ENCODE results near the gene ACAD10. TPM values are rescaled to one million over a fixed set of nuclear protein-coding genes. Genes with fewer than 3 reads are reported as not detected.

The ACAD10 gene
- total RNA-seq, 2 experiments from 2014 or later, result 15.0 to 35.3 TPM

DNA sequence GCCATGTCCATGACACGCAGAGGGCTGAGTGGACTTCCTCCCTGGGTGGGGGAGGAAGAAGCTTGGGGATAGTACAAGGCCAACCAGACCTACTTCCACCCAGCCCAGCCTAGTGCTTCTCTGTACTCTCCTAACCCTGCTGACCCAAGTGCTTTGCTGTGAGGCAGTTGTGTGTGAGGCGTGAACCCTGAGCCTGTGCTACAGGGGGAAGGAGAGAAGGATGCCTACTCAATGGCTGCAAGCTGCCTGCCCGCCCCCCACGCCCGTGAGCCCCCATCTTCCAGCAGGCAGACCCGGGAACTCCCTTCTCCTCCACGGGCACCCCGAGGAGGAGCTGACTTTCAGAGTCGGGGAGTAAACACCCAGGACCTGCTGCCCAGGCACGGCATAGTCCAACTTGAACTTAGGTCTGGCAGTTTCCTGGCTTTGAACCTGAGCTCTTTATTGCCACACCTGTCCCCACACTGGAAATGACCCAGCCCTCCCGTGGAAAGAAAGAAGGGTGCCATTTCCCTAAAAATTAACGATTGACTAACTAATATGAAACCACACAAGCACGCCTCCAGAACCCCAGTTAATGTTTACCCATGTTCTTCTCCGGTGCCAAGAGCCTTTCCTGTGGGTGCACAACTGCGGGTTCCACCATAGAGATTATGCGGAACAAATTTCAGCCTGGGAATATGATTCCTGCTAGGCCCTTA is 91.6 kb downstream of the ACAD10 start:
- Histone ChIP-seq H3K79me2 (ENCODE audit: insufficient read depth, low read depth, low read length) (no peaks in the 10 kb centered on the region), H3K27ac (ENCODE audit: low read depth, low read length, poor library complexity, severe bottlenecking) (no peak overlapping the region), H2AFZ (ENCODE audit: low read length) (no peak overlapping the region), H3K36me3 (ENCODE audit: insufficient read depth, low read length) (no peaks in the 10 kb centered on the region), H3K9me3 (ENCODE audit: low read length) (no peaks in the 10 kb centered on the region), H3K9me2 (ENCODE audit: insufficient read depth, low read length) (no peaks in the 10 kb centered on the region), H3K4me2 (ENCODE audit: low read length) (no peak overlapping the region), H3K4me1 (ENCODE audit: insufficient read depth, low read length, poor library complexity, severe bottlenecking) (peaks cover 32% of the 10 kb centered on the region), H4K20me1 (ENCODE audit: insufficient read depth, low read length) (no peaks in the 10 kb centered on the region), H3K4me3 (ENCODE audit: low read depth, low read length, poor library complexity, severe bottlenecking) (no peak overlapping the region)
- POLR2A ChIA-PET, result interaction anchor here (0.6 to 5.1 kb wide), 4 partner anchors 8 to 363 kb away, joined by 3 to 26 read pairs (median 4); no protein-coding TSS in a partner anchor
- TF ChIP-seq, protein P1, sequence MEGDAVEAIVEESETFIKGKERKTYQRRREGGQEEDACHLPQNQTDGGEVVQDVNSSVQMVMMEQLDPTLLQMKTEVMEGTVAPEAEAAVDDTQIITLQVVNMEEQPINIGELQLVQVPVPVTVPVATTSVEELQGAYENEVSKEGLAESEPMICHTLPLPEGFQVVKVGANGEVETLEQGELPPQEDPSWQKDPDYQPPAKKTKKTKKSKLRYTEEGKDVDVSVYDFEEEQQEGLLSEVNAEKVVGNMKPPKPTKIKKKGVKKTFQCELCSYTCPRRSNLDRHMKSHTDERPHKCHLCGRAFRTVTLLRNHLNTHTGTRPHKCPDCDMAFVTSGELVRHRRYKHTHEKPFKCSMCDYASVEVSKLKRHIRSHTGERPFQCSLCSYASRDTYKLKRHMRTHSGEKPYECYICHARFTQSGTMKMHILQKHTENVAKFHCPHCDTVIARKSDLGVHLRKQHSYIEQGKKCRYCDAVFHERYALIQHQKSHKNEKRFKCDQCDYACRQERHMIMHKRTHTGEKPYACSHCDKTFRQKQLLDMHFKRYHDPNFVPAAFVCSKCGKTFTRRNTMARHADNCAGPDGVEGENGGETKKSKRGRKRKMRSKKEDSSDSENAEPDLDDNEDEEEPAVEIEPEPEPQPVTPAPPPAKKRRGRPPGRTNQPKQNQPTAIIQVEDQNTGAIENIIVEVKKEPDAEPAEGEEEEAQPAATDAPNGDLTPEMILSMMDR (conservative IDR thresholded peaks at IDR 0.05; ENCODE audit: low read length), result no peak
- no peak for TF ChIP-seq EZH2phosphoT487 (IDR thresholded peaks at IDR 0.05; ENCODE audit: borderline replicate concordance, low read depth, low read length)
- no TSS peak for BruUV-seq (replicated peaks)
- intact Hi-C loops (cut with micrococcal nuclease; ENCODE audit: unreplicated experiment), result no loop called here
- CTCF ChIA-PET (ENCODE audit: unreplicated experiment), result no interaction called here
- no peak for DNase-seq (ENCODE audit: low spot score)

DNA sequence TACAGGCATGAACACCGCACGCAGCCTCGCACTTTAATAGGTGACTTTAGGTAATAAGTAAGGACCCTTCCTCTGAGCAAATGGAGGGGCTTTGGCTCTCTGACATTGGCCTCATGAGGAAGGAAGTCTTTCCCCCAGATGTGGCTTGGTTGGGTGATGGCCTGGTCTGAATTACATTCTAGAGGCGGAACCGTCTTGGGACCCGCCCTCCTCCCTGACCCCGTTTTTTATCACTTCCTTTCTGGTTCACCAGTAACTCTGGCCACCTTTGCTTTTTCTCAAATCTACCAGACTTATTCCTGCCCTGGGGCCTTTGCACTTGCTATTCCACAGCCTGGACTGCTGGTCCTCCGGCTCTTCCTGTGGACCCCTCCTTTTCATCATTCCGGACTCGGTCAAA is 94.3 kb downstream of the ACAD10 start:
- no TSS peak for BruUV-seq (replicated peaks)
- Histone ChIP-seq H3K9me3 (ENCODE audit: low read length) (no peaks in the 10 kb centered on the region), H2AFZ (ENCODE audit: low read length) (no peak overlapping the region), H3K36me3 (ENCODE audit: insufficient read depth, low read length) (no peaks in the 10 kb centered on the region), H3K27ac (ENCODE audit: low read depth, low read length, poor library complexity, severe bottlenecking) (no peak overlapping the region), H3K4me1 (ENCODE audit: insufficient read depth, low read length, poor library complexity, severe bottlenecking) (peaks cover 11% of the 10 kb centered on the region), H3K9me2 (ENCODE audit: insufficient read depth, low read length) (no peaks in the 10 kb centered on the region), H3K4me3 (ENCODE audit: low read depth, low read length, poor library complexity, severe bottlenecking) (no peak overlapping the region), H4K20me1 (ENCODE audit: insufficient read depth, low read length) (no peaks in the 10 kb centered on the region), H3K79me2 (ENCODE audit: insufficient read depth, low read depth, low read length) (no peaks in the 10 kb centered on the region), H3K4me2 (ENCODE audit: low read length) (no peak overlapping the region)
- CTCF ChIA-PET (ENCODE audit: unreplicated experiment), result no interaction called here
- no peak for TF ChIP-seq EZH2phosphoT487 (IDR thresholded peaks at IDR 0.05; ENCODE audit: borderline replicate concordance, low read depth, low read length)
- TF ChIP-seq, protein P1 (conservative IDR thresholded peaks at IDR 0.05; ENCODE audit: low read length), result no peak
- POLR2A ChIA-PET, result no interaction called here
- intact Hi-C loops (cut with micrococcal nuclease; ENCODE audit: unreplicated experiment), result no loop called here
- no peak for DNase-seq (ENCODE audit: low spot score)

DNA sequence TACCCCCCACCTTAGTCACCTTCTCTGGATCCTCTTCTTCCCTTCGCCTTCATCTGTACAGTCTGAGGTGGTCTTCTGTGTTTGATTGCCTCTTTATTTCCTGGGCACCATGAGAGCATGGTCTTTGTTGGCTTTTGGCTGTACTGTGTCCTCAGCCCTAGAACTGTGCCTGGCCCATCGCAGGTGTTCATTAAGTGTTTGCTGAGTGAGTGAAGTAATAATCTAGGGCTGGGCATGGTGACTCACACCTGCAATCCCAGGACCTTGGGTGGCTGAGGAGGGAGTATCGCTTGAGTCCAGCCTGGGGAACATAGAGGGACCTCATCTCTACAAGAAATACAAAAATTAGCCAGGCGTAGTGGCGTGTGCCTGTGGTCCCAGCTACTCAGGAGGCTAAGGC is 94.8 kb downstream of the ACAD10 start:
- TF ChIP-seq EZH2phosphoT487 (IDR thresholded peaks at IDR 0.05; ENCODE audit: borderline replicate concordance, low read depth, low read length), result no peak
- TF ChIP-seq, protein P1 (conservative IDR thresholded peaks at IDR 0.05; ENCODE audit: low read length), result no peak
- no peaks in the 10 kb centered on the region for H3K9me2 ChIP-seq (ENCODE audit: insufficient read depth, low read length)
- no peaks in the 10 kb centered on the region for H3K79me2 ChIP-seq (ENCODE audit: insufficient read depth, low read depth, low read length)
- CTCF ChIA-PET (ENCODE audit: unreplicated experiment), result no interaction called here
- H2AFZ ChIP-seq (ENCODE audit: low read length), result no peak overlapping the region
- POLR2A ChIA-PET, result no interaction called here
- no peak overlapping the region for H3K27ac ChIP-seq (ENCODE audit: low read depth, low read length, poor library complexity, severe bottlenecking)
- intact Hi-C loops (cut with micrococcal nuclease; ENCODE audit: unreplicated experiment), result no loop called here
- DNase-seq (ENCODE audit: low spot score), result no peak
- peaks cover 7% of the 10 kb centered on the region for H3K4me1 ChIP-seq (ENCODE audit: insufficient read depth, low read length, poor library complexity, severe bottlenecking)
- no peak overlapping the region for H3K4me3 ChIP-seq (ENCODE audit: low read depth, low read length, poor library complexity, severe bottlenecking)
- BruUV-seq (replicated peaks), result no TSS peak
- no peaks in the 10 kb centered on the region for H4K20me1 ChIP-seq (ENCODE audit: insufficient read depth, low read length)
- no peaks in the 10 kb centered on the region for H3K9me3 ChIP-seq (ENCODE audit: low read length)
- no peak overlapping the region for H3K4me2 ChIP-seq (ENCODE audit: low read length)
- no peaks in the 10 kb centered on the region for H3K36me3 ChIP-seq (ENCODE audit: insufficient read depth, low read length)
